Kidney glomerular epithelial cell (primary cell): ENCODE results near the gene TXK.

Source experiments
- DNase-seq: peaks from one replicate; lab custom pipeline; 2025; lab: John Stamatoyannopoulos, UW

TXK gene

GRCh38 chr4:48137846-48138245, 3.8 kb upstream of the TXK start:
- DNase-seq = no peak

DNA sequence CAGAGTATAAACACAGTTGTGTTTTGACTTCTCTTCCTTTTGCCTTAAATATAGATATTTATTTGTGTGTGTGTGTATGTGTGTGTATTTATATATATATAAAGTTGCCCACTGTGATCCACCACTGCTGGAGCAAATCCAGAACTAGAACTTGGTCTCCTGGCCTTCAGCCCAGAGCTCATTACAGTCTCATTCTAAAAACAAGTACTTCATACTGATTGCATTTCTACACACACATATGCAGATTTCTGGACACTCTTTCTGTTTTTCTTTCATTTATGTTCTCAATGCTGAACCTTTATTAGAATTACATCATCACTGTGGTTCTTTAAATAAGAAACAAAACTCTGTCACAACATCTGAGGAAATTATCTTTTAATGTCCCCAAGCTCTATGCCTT, 381 bp downstream of the TXK start:
- DNase-seq = no peak

- no peak for DNase-seq
These were observed 2.3 kb downstream of the TXK start for GRCh38 chr4:48131736-48132135.

GRCh38 chr4:48130100-48130499, 4.0 kb downstream of the TXK start:
- DNase-seq = no peak

DNA sequence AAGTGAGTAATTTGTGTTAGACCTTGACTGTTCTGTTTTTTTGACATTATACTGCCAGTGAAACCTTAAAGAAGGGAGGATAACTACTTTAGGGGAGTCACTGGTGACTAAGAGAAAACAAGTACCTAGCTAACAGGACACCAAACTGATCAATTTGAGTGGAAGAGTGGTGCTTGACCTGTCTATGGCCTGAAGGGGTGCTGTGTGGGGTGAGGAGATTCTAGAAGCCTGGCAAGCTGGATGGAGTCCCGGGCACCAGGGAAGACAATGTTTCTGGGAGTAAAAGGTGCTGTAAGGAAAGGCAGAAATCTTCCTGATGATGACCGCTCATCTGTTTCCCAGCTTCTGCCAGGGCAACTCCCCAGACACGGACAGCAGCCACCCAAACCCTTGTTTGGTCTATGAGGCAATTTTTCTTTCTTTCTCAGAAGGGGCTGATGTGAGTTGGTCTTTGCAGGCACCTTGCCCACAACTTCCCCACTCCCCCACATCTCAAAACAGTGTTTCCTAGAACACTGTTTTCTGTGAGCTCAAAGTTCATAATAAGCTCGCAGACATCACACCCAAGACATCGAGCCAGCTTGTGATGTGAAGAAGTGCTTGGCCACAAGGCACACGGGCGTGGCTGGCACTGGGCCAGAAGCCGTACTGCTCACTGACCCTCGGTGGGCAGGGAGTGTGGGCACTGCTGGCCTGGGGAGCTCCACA, 4.6 kb downstream of the TXK start:
- peak; percentile 57 for DNase-seq

- DNase-seq = peak; percentile 86
These were observed 6.2 kb downstream of the TXK start for GRCh38 chr4:48127682-48128404.

- DNase-seq = no peak
These were observed 6.8 kb downstream of the TXK start for GRCh38 chr4:48127231-48127630.

- no peak for DNase-seq
These were observed 7.4 kb downstream of the TXK start for GRCh38 chr4:48126621-48127020.

DNA sequence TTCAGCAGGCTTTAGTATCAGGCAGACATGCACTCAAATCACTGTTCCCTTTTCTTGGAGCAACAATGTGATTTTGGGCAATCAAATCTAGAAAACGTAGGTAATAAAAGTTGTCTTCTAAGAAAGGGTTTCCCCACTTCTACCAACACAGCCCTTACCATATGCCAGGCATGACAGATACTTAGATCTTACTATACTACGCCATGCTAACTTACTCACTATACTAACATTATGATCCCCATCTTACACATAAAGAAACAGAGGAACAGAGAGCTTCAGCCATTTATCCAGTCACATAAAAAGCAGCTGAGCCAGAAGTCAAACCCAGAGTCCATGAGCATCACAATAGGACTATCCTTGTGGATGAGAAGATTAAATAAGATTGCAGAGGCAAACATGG, 9.2 kb downstream of the TXK start:
- DNase-seq = no peak

GRCh38 chr4:48122756-48123155, 11.3 kb downstream of the TXK start:
- no peak for DNase-seq

DNA sequence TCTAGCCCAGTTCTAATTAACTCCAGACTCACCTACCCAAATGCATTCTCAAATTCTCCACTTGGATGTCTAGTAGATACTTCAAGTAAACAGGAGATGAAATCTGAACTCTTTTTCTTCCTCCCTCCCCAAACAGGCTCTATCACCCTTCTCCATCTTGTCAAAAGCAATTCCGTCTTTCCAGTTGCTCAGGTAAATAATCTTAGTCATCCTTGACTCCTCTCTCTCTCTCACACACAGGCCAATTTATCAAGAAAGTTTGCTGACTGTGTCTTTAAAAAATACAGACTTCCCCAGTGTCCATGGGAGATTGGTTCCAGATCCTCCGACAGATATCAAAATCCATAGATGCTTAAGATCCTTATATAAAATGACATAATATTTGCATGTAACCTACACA, 12.9 kb downstream of the TXK start:
- no peak for DNase-seq

DNA sequence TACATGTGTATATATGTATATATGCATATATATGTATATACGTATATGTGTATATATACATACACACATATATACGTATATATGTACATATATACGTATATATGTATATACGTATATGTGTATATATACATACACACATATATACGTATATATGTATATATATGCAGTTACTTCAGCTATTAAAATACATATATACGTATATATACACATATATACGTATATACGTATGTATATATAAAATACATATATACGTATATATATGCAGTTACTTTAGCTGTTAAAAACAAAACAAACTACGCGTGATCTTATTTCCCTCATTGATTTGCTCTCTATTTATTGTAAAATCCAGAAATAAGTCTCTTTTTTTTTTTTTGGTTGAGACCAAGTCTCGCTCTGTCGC, 13.9 kb downstream of the TXK start:
- no peak for DNase-seq

- DNase-seq = no peak
These were observed 14.4 kb downstream of the TXK start for GRCh38 chr4:48119646-48120045.

DNA sequence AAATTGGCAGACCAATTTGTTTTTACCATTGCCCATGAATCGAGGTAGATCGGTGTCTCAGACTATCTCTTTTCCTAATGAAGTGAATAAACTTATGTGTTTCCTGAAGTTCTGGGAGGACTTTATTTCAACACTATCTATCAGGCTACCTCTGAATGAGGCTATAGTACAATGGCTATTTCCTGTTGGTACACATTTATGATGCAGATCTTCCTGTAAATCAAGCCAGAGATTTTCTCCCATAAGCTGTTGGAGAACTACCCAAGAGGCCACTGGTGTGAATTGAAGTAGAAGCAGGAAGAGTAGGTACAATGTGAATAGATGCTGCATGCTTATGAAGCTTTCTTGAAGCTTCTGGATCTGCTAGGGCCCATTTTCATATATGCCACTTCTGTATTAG, 16.0 kb downstream of the TXK start:
- DNase-seq = no peak

- DNase-seq = no peak
These were observed 17.5 kb downstream of the TXK start for GRCh38 chr4:48116582-48116981.

GRCh38 chr4:48114412-48114811, 19.6 kb downstream of the TXK start:
- no peak for DNase-seq

- DNase-seq = peak; percentile 9
These were observed 21.9 kb downstream of the TXK start for GRCh38 chr4:48112017-48112667.

- no peak for DNase-seq
These were observed 23.5 kb downstream of the TXK start for GRCh38 chr4:48110452-48110978.

- peak; percentile 51 for DNase-seq
These were observed 24.4 kb downstream of the TXK start for GRCh38 chr4:48109413-48110263.

GRCh38 chr4:48108309-48109073, 25.6 kb downstream of the TXK start:
- DNase-seq = peak; percentile 58

- DNase-seq = no peak
These were observed 28.8 kb downstream of the TXK start for GRCh38 chr4:48105230-48105629.
